VCaP (cell line): Measurements from ENCODE around the gene PSPN.

Source experiments
- H3K27ac ChIP-seq: fragments of 450-650 bp; 2 replicates; pipeline ENCODE4 v1.5.1; 2017
- TF ChIP-seq, protein P1 (sequence below): fragments of 450-650 bp; conservative IDR thresholded peaks from 2 replicates; pipeline ENCODE4 v1.5.1; 2017; ENCODE audit warnings: mild to moderate bottlenecking, moderate library complexity

PSPN gene

DNA sequence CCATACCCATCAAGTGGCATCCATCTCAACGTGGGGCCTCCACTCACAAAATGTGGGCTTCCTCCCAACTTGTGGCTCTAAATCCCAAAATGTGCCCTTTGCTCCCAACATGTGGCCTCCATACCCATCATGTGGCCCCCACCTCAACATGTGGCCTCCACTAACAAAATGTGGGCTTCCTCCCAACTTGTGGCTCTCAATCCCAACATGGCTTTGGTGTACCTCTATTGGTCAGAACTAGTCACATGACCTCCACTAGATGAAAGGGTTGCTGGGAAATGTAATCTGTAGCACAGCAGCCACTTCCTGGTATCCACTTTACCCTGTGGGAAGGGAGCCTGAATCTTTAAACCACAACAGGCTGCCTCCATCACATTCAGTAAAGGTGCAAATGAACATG is 32.3 kb downstream of the PSPN start:
- TF ChIP-seq, protein P1, sequence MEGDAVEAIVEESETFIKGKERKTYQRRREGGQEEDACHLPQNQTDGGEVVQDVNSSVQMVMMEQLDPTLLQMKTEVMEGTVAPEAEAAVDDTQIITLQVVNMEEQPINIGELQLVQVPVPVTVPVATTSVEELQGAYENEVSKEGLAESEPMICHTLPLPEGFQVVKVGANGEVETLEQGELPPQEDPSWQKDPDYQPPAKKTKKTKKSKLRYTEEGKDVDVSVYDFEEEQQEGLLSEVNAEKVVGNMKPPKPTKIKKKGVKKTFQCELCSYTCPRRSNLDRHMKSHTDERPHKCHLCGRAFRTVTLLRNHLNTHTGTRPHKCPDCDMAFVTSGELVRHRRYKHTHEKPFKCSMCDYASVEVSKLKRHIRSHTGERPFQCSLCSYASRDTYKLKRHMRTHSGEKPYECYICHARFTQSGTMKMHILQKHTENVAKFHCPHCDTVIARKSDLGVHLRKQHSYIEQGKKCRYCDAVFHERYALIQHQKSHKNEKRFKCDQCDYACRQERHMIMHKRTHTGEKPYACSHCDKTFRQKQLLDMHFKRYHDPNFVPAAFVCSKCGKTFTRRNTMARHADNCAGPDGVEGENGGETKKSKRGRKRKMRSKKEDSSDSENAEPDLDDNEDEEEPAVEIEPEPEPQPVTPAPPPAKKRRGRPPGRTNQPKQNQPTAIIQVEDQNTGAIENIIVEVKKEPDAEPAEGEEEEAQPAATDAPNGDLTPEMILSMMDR, result no peak
- H3K27ac ChIP-seq, result no peak overlapping the region

DNA sequence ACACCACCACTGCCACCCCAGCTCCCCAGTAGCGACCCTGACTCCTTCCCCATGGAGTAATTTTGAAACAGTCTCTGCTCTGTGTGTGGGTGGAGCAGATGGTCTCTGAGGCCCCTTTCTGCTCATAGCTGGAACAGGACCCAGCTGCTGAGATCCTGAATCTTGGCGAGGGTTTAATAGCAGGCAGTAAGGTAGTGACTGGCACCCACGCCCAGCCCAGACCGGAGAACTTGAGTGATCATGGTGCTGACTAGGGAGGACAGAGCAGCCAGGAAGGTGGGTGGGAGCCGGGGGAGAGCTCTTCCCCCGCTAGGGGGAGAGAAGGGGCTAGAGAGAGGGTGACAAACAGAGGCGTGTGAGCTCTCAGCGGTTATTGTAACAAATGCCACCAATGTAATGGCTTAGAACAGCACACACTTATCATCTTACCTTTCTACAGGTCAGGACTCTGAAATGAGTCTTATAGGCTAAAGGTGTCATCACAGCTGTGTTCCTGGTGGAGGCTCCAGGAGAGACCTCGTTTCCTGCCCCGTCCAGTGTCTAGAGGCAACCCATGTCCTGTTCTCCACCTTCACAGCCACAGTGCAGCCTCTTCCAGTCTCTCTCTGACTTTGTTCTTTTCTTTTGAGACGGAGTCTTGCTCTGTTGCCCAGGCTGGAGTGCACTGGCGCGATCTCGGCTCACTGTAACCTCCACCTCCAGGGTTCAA is 35.1 kb downstream of the PSPN start:
- no peak overlapping the region for H3K27ac ChIP-seq
- TF ChIP-seq, protein P1, result no peak

GRCh38 chr19:6334490-6335285 is 41.0 kb downstream of the PSPN start:
- TF ChIP-seq, protein P1, result no peak

GRCh38 chr19:6333439-6333838 is 42.3 kb downstream of the PSPN start, which contains the start of gene ACER1:
Gene ACER1, minus strand, starts transcription at chr19:6333612. Its CDS starts 61 bp downstream, at chr19:6333551.
- TF ChIP-seq, protein P1, result no peak
- H3K27ac ChIP-seq, result no peak within 1 kb of the TSS

More at GRCh38 chr19:6334490-6335285, 41.0 kb downstream of the PSPN start:
- H3K27ac ChIP-seq, result no peak overlapping the region

GRCh38 chr19:6326815-6327214 is 48.9 kb downstream of the PSPN start:
- H3K27ac ChIP-seq, result no peak overlapping the region
- TF ChIP-seq, protein P1, result no peak

GRCh38 chr19:6325614-6326013 is 50.1 kb downstream of the PSPN start:
- no peak overlapping the region for H3K27ac ChIP-seq
- TF ChIP-seq, protein P1, result no peak
